Heart left ventricle (tissue), 16 donors: ENCODE results near the gene EDC4. TPM values are rescaled to one million over a fixed set of nuclear protein-coding genes. Genes with fewer than 3 reads are reported as not detected.

Experiments used
- ATAC-seq, 4 donors: fragments of 200-7000 bp; cut with Tn5 transposase; one replicate each; pipeline ENCODE4 v1.9.1; 2020 to 2022; ENCODE audit warnings: moderate library complexity in 4 of 4, mild to moderate bottlenecking in 3 of 4, moderate number of reproducible peaks in 1 of 4
- DNase-seq, 5 donors: peaks; one replicate each; pipeline ENCODE4 v3.0.0-alpha.2; 2020
- H3K27ac ChIP-seq, 12 donors: fragments of 200-600 bp; sonication (generic) in 4 of 12; one replicate each; pipeline versions ENCODE4 v1.5.0 to v1.8.0; 2016 to 2022; ENCODE audit warnings: mild to moderate bottlenecking in 2 of 12
- H3K27me3 ChIP-seq, 9 donors: fragments of 200-600 bp; sonication (generic) in 2 of 9; one replicate each; pipeline versions ENCODE4 v1.5.1 to v1.8.0; 2016 to 2022; ENCODE audit warnings: mild to moderate bottlenecking in 3 of 9
- H3K36me3 ChIP-seq, 9 donors: fragments of 200-600 bp; sonication (generic) in 2 of 9; one replicate each; pipeline versions ENCODE4 v1.5.0 to v1.8.0; 2018 to 2022; ENCODE audit warnings: mild to moderate bottlenecking in 2 of 9
- H3K4me1 ChIP-seq, 12 donors: fragments of 200-600 bp; sonication (generic) in 4 of 12; one replicate each; pipeline versions ENCODE4 v1.5.0 to v1.8.0; 2016 to 2022; ENCODE audit warnings: mild to moderate bottlenecking in 3 of 12
- H3K4me3 ChIP-seq, 12 donors: fragments of 200-600 bp; sonication (generic) in 4 of 12; one replicate each; pipeline versions ENCODE4 v1.5.0 to v1.8.0; 2017 to 2022; ENCODE audit warnings: mild to moderate bottlenecking in 9 of 12, moderate library complexity in 4 of 12
- H3K9me3 ChIP-seq, 12 donors: fragments of 200-600 bp; sonication (generic) in 4 of 12; one replicate each; pipeline versions ENCODE4 v1.5.0 to v1.8.0; 2016 to 2022; ENCODE audit warnings: mild to moderate bottlenecking in 1 of 12
- POLR2A ChIP-seq, 2 donors: fragments of 450-650 bp; IDR thresholded peaks; one replicate each; pipeline ENCODE4 v1.6.1; 2017; ENCODE audit warnings: antibody characterized with exemption in 2 of 2, mild to moderate bottlenecking in 2 of 2, moderate library complexity in 2 of 2
- WGBS, 4 donors: extraction: QIAGEN DNeasy Blood & Tissue Kit in 2 of 4; methylation state at CpG; one replicate each; pipeline versions ENCODE4 v1.1.5 to v1.1.7; 2013 to 2018; 5-methylcytosine and 5-hydroxymethylcytosine counted together
- intact Hi-C, 10 donors: fragments of 100-400 bp; cut with DNase I; formaldehyde crosslinking; loops; one replicate each; pipeline versions ENCODE4 v1.11.1 to v1.14.2; 2022
- polyA plus RNA-seq, 2 donors: library from polyadenylated mRNA; stranded (reverse); fragments of 200-250 nt; gene quantifications; one replicate each; pipeline ENCODE4 v1.2.3, GENCODE V29; 2013
- total RNA-seq, 9 donors: library from RNA; depleted of rRNA in 2 of 9; stranded (reverse); fragments of >200 nt in 2 of 9; fragmentation: NEBNext Ultra II Directional in 3 of 9; extraction: Animal tissue kit (Norgen Biotek cat#: 25700) in 3 of 9; gene quantifications; one replicate each; pipeline versions ENCODE4 v1.1.0 to v1.2.4, GENCODE V29; 2016 to 2023
- TF ChIP-seq, protein P1 (sequence below), 12 donors: fragments of 200-600 bp; sonication (generic) in 4 of 12; IDR thresholded peaks; one replicate each; pipeline versions ENCODE4 v1.5.0 to v1.8.0; 2018 to 2022; ENCODE audit warnings: antibody characterized with exemption in 12 of 12, mild to moderate bottlenecking in 5 of 12
- donor health status: ischemic (EF 13 %, LVEDD 7.1; RV severe dilation, severe dysfunction).
- donor health status: healthy with polysubstance abuse.
- donor health status: DM: no; HTN: yes; CAD: no.
- donor health status: DM: no; HTN: no; CAD: no.
- donor health status: ischemic (EF 25% LVEDD 6.9; RV normal size, moderate dysfunction).
- donor health status: ischemic (EF 25% LVEDD 5.7; RV mildly dilated, moderate dysfunction).
- donor health status: healthy.
- donor health status: DM: yes; HTN: yes; CAD: no.
- donor health status: ischemic (EF 35%, LVEDD 5.7; RV mildly dilated, moderate dysfunction).
- donor health status: nonischemic (EF 11% LVEDD 7.7; RV severe dilation, severe dysfunction).
- donor health status: DM: yes; HTN: yes; CAD: no.
- donor health status: PGD.
- donor health status: ischemic (EF 29% LVEDD 5.4; RV normal size, mild dysfunction).
- donor health status: nonischemic (EF 23%, LVEDD 6.1; RV moderate dilation, normal function).

The EDC4 gene
- total and polyA plus RNA-seq, 11 donors: 26.2 to 42.5 (median 32.0) TPM

GRCh38 chr16:67923414-67924116, 50.7 kb downstream of the EDC4 start:
- intact Hi-C loops: loop anchor here in 4 of 10 donors (10.0 kb wide), 1 partner anchor 249 kb away; no protein-coding TSS in a partner anchor
- peaks cover 0 to 26% (median 14%) of the 10 kb centered on the region in 9 donors for H3K36me3 ChIP-seq
- H3K27ac ChIP-seq: peak overlapping the region in 1 of 12 donors; percentile 28
- WGBS, 4 donors: 47 to 73% (median 55%) methylated on average over 10 of the region's 10 CpGs
- ATAC-seq: peak in 3 of 4 donors; percentile 2 to 38 (median 24)
- H3K4me3 ChIP-seq: no peak overlapping the region
- H3K27me3 ChIP-seq: no peaks in the 10 kb centered on the region
- peaks cover 3 to 84% (median 48%) of the 10 kb centered on the region in 12 donors for H3K4me1 ChIP-seq
- no peaks in the 10 kb centered on the region for H3K9me3 ChIP-seq
- peak in 1 of 5 donors; percentile 62 for DNase-seq
- TF ChIP-seq POLR2A (IDR thresholded peaks at IDR 0.05): no peak
- TF ChIP-seq, protein P1, sequence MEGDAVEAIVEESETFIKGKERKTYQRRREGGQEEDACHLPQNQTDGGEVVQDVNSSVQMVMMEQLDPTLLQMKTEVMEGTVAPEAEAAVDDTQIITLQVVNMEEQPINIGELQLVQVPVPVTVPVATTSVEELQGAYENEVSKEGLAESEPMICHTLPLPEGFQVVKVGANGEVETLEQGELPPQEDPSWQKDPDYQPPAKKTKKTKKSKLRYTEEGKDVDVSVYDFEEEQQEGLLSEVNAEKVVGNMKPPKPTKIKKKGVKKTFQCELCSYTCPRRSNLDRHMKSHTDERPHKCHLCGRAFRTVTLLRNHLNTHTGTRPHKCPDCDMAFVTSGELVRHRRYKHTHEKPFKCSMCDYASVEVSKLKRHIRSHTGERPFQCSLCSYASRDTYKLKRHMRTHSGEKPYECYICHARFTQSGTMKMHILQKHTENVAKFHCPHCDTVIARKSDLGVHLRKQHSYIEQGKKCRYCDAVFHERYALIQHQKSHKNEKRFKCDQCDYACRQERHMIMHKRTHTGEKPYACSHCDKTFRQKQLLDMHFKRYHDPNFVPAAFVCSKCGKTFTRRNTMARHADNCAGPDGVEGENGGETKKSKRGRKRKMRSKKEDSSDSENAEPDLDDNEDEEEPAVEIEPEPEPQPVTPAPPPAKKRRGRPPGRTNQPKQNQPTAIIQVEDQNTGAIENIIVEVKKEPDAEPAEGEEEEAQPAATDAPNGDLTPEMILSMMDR (IDR thresholded peaks at IDR 0.05): no peak

GRCh38 chr16:67924140-67924906, 51.5 kb downstream of the EDC4 start:
- Histone ChIP-seq H3K36me3 (peaks cover 0 to 30% (median 19%) of the 10 kb centered on the region in 9 donors), H3K4me1 (peaks cover 3 to 77% (median 44%) of the 10 kb centered on the region in 12 donors), H3K27ac (no peak overlapping the region), H3K27me3 (no peaks in the 10 kb centered on the region), H3K4me3 (no peak overlapping the region), H3K9me3 (no peaks in the 10 kb centered on the region)
- intact Hi-C loops: loop anchor here in 4 of 10 donors (10.0 kb wide), 1 partner anchor 250 kb away; no protein-coding TSS in a partner anchor
- WGBS, 4 donors: 88 to 95% (median 93%) methylated on average over 10 of the region's 10 CpGs
- ATAC-seq: no peak
- TF ChIP-seq, protein P1 (IDR thresholded peaks at IDR 0.05): no peak
- TF ChIP-seq POLR2A (IDR thresholded peaks at IDR 0.05): no peak
- peak in 1 of 5 donors; percentile 24 for DNase-seq

DNA sequence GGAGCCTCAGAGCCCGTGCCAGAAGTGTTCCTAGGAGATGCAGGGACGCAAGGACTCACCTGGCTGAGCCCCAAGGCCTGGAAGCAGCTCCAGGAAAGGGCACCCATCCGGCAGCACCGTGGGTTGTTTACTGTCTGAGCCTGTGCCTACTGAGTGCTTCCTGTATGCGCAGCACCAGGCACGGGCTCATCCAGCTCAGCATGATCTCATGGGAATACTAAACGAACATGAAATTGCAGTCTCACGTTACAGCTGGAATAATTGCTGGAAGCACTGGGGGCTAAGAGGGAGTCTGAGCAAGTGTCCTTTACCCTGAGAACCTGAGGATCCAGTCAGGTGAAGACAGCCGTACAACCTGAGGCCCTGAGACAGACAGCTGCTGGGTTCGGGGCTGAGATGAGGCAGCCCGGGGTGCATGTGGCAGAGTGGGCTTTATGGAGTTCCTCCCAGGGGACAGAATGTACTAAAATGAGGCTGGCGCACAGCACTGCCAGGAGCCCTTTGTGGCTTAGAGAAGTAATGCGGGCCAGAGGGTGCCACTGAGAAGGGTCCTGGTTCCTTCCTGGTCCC, 53.4 kb downstream of the EDC4 start:
- Histone ChIP-seq H3K27me3 (no peaks in the 10 kb centered on the region), H3K4me1 (peaks cover 3 to 59% (median 32%) of the 10 kb centered on the region in 12 donors), H3K27ac (peak overlapping the region in 8 of 12 donors; percentile 3 to 53 (median 32)), H3K9me3 (no peaks in the 10 kb centered on the region), H3K4me3 (no peak overlapping the region), H3K36me3 (peaks cover 0 to 45% (median 33%) of the 10 kb centered on the region in 9 donors)
- DNase-seq (peak in 1 of 5 donors; percentile 31), ATAC-seq (no peak)
- intact Hi-C loops: loop anchor here (2.0 to 10.0 kb wide), 7 partner anchors 43 to 254 kb away; partner anchors contain the start of gene NRN1L (in 4 of the 10)
- no peak for TF ChIP-seq POLR2A (IDR thresholded peaks at IDR 0.05)
- TF ChIP-seq, protein P1 (IDR thresholded peaks at IDR 0.05): no peak
- WGBS, 4 donors: 33 to 63% (median 47%) methylated on average over 7 to 13 of the region's 13 CpGs
